ENCODE results near the gene MPPED2. TPM values are rescaled to one million over a fixed set of nuclear protein-coding genes. Genes with fewer than 3 reads are reported as not detected.

MPPED2 gene
- total RNA-seq, 6 experiments from 2014 or later, result 0.12 to 1.8 (median 0.75) TPM

DNA sequence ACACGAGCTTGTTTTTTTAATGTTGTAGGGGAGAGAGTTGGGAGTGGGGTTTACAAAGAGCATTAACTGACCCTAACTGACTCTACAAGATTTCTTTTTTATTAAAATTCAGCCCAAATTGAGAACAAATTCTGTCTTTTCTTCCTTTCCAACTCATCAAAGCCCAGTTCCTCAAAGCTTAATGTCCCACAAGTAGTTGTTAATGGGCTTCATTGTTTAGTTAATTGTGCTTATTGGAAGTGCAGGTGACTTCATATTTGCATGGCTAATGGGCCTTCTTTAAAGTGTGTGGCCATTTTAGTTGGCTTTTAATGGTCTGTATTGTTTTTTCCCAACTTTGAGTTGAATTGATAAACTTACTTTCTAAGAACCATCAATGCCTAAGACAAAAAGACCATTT is 39.8 kb downstream of the MPPED2 start:
- H3K9me3 ChIP-seq, result no peaks in the 10 kb centered on the region
- H3K4me1 ChIP-seq, result peaks cover 0 to 16% (median 3%) of the 10 kb centered on the region in 4 donors
- no peaks in the 10 kb centered on the region for H3K27me3 ChIP-seq
- intact Hi-C loops (cut with DNase I), result no loop called here
- no peak overlapping the region for H3K27ac ChIP-seq
- ATAC-seq (no peak), DNase-seq (no peak)
- TF ChIP-seq, protein P1, sequence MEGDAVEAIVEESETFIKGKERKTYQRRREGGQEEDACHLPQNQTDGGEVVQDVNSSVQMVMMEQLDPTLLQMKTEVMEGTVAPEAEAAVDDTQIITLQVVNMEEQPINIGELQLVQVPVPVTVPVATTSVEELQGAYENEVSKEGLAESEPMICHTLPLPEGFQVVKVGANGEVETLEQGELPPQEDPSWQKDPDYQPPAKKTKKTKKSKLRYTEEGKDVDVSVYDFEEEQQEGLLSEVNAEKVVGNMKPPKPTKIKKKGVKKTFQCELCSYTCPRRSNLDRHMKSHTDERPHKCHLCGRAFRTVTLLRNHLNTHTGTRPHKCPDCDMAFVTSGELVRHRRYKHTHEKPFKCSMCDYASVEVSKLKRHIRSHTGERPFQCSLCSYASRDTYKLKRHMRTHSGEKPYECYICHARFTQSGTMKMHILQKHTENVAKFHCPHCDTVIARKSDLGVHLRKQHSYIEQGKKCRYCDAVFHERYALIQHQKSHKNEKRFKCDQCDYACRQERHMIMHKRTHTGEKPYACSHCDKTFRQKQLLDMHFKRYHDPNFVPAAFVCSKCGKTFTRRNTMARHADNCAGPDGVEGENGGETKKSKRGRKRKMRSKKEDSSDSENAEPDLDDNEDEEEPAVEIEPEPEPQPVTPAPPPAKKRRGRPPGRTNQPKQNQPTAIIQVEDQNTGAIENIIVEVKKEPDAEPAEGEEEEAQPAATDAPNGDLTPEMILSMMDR (IDR thresholded peaks at IDR 0.05), result no peak
- TF ChIP-seq POLR2A (IDR thresholded peaks at IDR 0.05), result no peak
- H3K4me3 ChIP-seq, result no peak overlapping the region
- no peaks in the 10 kb centered on the region for H3K36me3 ChIP-seq
- 80% methylated on average over 1 of the region's 1 CpG for WGBS (ENCODE audit: insufficient coverage, low coverage, low lambda C conversion rate, missing lambda C conversion rate)

DNA sequence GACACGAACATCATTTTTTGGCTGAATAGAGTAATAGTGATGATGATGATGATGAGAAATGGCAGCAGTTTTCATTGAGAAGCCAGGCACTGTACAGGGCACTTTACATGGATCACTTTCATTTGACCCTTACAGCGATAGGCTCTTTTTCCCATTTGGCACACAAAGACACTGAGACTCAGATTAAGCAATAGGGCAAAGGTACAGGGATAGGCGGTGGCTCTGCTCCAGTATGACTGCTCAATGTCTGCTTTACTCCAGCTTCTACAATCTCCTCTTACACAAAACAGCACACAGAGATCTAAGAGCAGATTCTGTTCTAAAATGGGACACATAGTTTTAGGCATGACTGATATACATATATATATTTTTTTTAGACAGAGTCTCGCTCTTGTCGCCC is 40.6 kb downstream of the MPPED2 start:
- Histone ChIP-seq H3K4me1 (peaks cover 0 to 16% (median 3%) of the 10 kb centered on the region in 4 donors), H3K27me3 (no peaks in the 10 kb centered on the region), H3K27ac (peak overlapping the region in 1 of 3 donors; percentile 15), H3K9me3 (no peaks in the 10 kb centered on the region), H3K4me3 (no peak overlapping the region), H3K36me3 (no peaks in the 10 kb centered on the region)
- peak; percentile 96 to 99 (median 98) for ATAC-seq
- intact Hi-C loops (cut with DNase I), result no loop called here
- peak in 2 of 3 donors; percentile 38 to 75 for DNase-seq
- TF ChIP-seq POLR2A (IDR thresholded peaks at IDR 0.05), result no peak
- TF ChIP-seq, protein P1 (IDR thresholded peaks at IDR 0.05), result no peak
- 42% methylated on average over 5 of the region's 5 CpGs for WGBS (ENCODE audit: insufficient coverage, low coverage, low lambda C conversion rate, missing lambda C conversion rate)

DNA sequence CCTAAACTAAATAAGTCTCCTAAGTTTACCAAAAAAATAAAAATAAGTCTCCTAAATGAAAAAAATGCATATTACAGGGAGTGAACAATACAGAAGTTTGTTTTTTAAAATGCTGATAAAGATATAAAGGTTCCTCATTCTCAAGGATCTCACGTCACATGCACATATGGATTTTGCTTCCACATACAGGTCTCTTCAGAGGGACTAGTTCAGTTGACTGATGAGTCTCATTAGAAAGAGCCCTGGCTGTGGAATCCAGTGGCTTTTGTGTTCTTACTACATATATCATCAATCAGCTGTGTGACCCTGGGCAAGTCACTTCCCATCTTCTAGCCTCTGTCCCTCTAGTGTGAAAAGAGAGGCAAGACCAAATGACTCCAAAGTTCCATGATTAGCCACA is 43.1 kb downstream of the MPPED2 start:
- no peak overlapping the region for H3K4me3 ChIP-seq
- DNase-seq (no peak), ATAC-seq (no peak)
- no peaks in the 10 kb centered on the region for H3K36me3 ChIP-seq
- peaks cover 0 to 7% (median 3%) of the 10 kb centered on the region in 4 donors for H3K4me1 ChIP-seq
- no peak for TF ChIP-seq POLR2A (IDR thresholded peaks at IDR 0.05)
- TF ChIP-seq, protein P1 (IDR thresholded peaks at IDR 0.05), result no peak
- intact Hi-C loops (cut with DNase I), result no loop called here
- no peaks in the 10 kb centered on the region for H3K27me3 ChIP-seq
- H3K9me3 ChIP-seq, result no peaks in the 10 kb centered on the region
- H3K27ac ChIP-seq, result no peak overlapping the region
- 70% methylated on average over 1 of the region's 1 CpG for WGBS (ENCODE audit: insufficient coverage, low coverage, low lambda C conversion rate, missing lambda C conversion rate)

DNA sequence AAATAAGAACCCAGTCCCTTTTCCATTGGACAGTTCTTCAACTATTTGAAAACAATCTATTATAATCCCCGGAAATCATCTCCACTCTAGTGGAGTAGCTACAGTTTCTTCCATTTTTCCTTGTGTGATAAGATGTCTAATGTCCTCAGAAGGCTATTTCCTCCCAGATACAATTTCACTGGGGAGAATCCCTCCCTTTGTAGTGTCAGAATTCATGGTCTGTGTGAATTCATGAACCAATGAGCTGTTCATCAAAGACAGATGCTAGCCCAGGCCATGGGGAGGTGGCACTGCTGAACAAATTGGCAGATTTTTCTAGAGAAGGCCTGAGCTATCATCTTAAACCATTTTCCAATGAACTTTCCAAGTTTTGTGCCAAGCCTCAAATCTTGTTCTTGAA is 45.4 kb downstream of the MPPED2 start:
- intact Hi-C loops (cut with DNase I), result no loop called here
- no peak for TF ChIP-seq POLR2A (IDR thresholded peaks at IDR 0.05)
- TF ChIP-seq, protein P1 (IDR thresholded peaks at IDR 0.05), result no peak
- ATAC-seq (no peak), DNase-seq (no peak)
- no peaks in the 10 kb centered on the region for H3K27me3 ChIP-seq
- H3K4me3 ChIP-seq, result no peak overlapping the region
- no peaks in the 10 kb centered on the region for H3K36me3 ChIP-seq
- WGBS (ENCODE audit: insufficient coverage, low coverage, low lambda C conversion rate, missing lambda C conversion rate), result 88% methylated on average over 1 of the region's 1 CpG
- H3K9me3 ChIP-seq, result no peaks in the 10 kb centered on the region
- no peak overlapping the region for H3K27ac ChIP-seq
- H3K4me1 ChIP-seq, result peaks cover 0 to 2% (median under 1%) of the 10 kb centered on the region in 4 donors

DNA sequence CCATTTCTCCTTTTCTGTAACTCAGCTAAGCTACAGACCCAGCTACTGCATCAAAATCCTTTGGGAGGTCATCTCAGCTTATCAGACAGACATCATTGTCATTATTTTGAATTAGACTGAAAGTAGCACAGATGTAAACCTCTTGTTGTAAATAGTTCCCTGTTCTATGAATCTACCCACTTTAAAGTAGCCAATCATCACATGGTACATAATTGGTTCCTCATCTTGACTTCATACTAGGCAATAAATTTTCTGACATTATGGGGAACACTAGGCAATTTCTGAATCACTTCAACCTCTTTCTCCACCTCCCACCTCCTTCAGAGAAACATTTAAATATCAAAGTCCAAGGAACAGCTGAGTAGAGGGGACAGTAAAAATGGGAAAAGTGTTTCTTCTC is 47.9 kb downstream of the MPPED2 start:
- Histone ChIP-seq H3K4me1 (no peaks in the 10 kb centered on the region), H3K36me3 (no peaks in the 10 kb centered on the region), H3K27ac (no peak overlapping the region), H3K4me3 (no peak overlapping the region), H3K9me3 (no peaks in the 10 kb centered on the region), H3K27me3 (no peaks in the 10 kb centered on the region)
- DNase-seq (no peak), ATAC-seq (no peak)
- TF ChIP-seq POLR2A (IDR thresholded peaks at IDR 0.05), result no peak
- TF ChIP-seq, protein P1 (IDR thresholded peaks at IDR 0.05), result no peak
- intact Hi-C loops (cut with DNase I), result no loop called here
